Frontal cortex (tissue), 4 donors: ENCODE measurements around the gene ATL3. TPM values are rescaled to one million over a fixed set of nuclear protein-coding genes. Genes with fewer than 3 reads are reported as not detected.
A peak's percentile ranks its signal among the peaks of the same experiment; 100 is the strongest.
"Not testable (repeated sequence)": the region's sequence is repeated elsewhere in the genome, so short reads cannot be mapped to it uniquely, and the experiment has no call there.

Experiments used
- DNase-seq, 2 donors: peaks; one replicate each; pipeline ENCODE4 v3.0.0; 2012; ENCODE audit warnings: low spot score in 2 of 2
- FAIRE-seq: peaks from 2 replicates; lab custom pipeline; 2012; peaks lifted over from hg19 to GRCh38; lab: Jason Lieb, UNC
- total RNA-seq: library from RNA; depleted of rRNA; stranded (reverse); fragments of >200 nt; gene quantifications from one replicate; pipeline ENCODE4 v1.2.3, GENCODE V29; 2014
- donor health status: control.
- donor health status: control.
- donor health status: control.

ATL3 gene
- total RNA-seq: 21.6 TPM

GRCh38 chr11:63671322-63672155 is at the start of gene ATL3:
TSS of gene ATL3 (minus strand) at chr11:63671376. CDS start at chr11:63671335, 41 bp downstream.
- peak; percentile 91 to 94 for DNase-seq
- no peak for FAIRE-seq

GRCh38 chr11:63720611-63721010 is 49.4 kb upstream of the ATL3 start:
- DNase-seq (no peak), FAIRE-seq (no peak)

- FAIRE-seq: no peak
- no peak for DNase-seq
These were observed 48.8 kb upstream of the ATL3 start for GRCh38 chr11:63719987-63720386.

- no peak for DNase-seq
- FAIRE-seq: no peak
These were observed 47.8 kb upstream of the ATL3 start for GRCh38 chr11:63719001-63719400.

- DNase-seq (no peak), FAIRE-seq (no peak)
These were observed 44.9 kb upstream of the ATL3 start for GRCh38 chr11:63716046-63716445.

DNA sequence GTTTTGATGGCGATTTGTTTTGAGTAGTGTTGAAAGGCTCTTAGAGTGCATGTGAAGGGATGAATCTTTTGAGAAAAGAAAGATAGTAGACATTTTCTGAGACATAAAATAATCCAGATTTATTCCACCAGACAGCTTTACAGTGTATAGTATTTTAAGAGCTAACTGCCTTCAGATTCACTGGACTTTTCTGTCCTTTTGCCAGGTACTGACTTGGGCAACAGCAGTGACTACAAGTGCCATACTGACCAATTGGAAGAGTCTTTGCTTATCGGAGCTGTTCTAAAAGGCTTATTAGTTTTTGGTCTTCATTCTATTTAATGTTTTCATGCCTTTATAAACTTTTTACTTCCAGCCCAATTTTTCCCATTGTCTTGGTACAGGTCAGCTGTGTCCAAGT is 42.6 kb upstream of the ATL3 start:
- no peak for FAIRE-seq

GRCh38 chr11:63711838-63712237 is 40.7 kb upstream of the ATL3 start:
- no peak for DNase-seq
- FAIRE-seq: no peak

More for the DNA sequence above, 42.6 kb upstream of the ATL3 start:
- DNase-seq: no peak

GRCh38 chr11:63710476-63711217 is 39.5 kb upstream of the ATL3 start:
- FAIRE-seq (no peak), DNase-seq (no peak)

DNA sequence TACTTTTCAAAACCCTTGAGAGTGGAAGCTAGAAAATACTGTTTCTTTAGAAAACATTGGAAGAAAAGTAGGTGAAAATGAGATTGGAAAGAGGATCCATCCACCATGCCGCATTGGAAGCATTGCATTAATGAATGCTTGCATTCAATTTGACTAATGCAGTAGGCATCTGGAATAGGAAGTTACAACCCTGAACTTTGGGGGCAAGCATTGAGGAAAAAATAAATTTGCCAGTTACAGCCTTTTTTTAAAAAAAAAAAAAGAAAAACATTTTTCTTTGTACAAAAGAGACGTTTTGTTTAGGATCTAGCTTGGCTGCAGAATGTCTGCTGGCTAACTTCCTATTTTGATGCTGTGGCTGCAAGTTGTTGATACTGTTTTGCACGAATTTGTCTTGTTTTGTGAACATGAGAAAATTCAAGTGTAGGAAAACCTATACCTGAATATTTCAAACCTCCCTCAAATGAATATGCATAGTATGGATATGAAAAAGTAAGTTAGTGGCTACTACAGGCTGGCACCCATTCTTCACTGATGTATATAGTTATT is 38.2 kb upstream of the ATL3 start:
- DNase-seq (no peak), FAIRE-seq (no peak)

DNA sequence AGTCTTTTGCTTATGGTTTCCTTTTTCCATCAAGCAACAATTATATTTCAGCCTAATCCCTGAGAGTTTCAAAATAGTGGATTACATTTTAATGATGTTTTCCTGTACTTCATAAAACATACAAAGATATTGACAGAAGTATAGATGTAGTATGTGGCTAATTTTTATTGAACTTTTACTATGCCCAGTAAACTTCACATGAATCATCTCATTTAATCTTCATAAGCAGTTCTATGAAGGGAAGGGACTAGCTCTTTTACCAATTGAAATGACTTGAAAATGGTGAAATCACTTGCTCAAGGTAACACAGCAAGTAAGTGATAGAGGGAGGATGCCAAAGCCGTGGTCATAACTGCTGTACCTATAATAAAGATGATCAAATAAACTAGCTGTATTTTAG is 37.6 kb upstream of the ATL3 start:
- FAIRE-seq (no peak), DNase-seq (no peak)

DNA sequence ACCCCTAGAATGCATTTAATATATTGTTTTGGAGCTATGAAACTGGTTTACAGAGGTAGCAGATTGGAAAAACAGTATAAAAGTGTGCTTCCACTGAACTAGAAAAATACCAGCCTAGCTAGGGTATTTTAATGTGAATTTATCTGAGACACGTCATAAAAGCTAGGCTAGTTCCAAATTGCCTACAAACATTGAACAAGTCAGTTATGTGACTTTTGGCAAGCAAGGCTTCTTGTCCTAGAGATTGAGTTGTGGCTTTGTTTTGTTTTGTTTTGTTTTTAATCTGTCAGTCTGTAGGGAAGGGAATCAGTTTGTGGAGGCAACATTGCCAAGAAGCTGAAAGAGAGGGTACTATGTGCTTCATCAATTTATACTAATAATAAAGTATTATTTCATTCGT is 34.4 kb upstream of the ATL3 start:
- DNase-seq (no peak), FAIRE-seq (no peak)

DNA sequence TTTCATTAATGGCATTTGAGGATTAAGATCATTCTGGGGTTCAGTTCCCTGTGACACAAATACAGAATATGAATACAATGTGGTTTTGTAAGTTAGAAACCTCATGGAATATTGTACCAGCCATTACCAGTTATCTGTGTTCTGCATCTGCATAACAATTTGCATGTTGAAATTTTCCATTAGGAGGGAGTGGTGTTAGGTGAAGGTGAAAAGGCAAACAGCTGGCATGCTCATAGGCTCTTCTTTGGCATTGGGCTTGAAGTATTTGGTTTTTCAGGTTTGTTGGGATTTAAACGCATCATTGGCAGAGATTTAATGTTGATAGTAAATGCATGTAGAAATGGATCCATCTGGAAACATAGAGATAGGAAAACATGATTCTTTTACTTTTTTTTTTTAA is 28.7 kb upstream of the ATL3 start:
- no peak for FAIRE-seq
- DNase-seq: no peak

DNA sequence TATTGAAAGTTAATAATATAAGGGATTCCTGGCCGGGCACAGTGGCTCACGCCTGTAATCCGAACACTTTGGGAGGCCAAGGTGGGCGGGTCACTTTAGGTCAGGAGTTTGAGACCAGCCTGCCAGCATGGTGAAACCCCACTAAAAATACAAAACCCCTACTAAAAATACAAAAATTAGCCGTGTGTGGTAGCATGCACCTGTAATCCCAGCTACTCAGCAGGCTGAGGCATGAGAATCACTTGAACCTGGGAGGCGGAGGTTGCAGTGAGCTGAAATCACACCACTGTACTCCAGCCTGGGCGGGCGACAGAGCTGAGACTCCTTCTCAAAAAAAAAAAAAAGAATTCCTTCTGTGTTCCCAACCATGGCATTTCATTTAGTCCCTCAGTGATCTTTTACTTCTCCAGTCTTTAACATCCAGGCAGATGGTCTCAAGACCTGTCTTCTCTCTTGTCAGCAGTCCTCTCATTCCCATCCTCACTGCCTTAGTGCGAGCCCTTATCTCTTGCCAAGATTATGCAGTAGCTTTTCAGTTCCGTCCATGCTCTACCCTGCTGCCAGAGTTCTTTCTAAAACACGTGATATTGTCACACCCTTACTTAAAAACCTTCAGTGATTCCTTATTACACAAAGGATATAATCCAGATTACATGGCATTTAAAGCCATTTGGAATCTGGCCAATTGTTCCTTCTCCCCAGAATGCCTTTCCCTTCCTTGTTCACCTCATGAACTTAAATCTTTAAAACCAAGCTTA is 28.0 kb upstream of the ATL3 start:
- DNase-seq (no peak), FAIRE-seq (no peak)

DNA sequence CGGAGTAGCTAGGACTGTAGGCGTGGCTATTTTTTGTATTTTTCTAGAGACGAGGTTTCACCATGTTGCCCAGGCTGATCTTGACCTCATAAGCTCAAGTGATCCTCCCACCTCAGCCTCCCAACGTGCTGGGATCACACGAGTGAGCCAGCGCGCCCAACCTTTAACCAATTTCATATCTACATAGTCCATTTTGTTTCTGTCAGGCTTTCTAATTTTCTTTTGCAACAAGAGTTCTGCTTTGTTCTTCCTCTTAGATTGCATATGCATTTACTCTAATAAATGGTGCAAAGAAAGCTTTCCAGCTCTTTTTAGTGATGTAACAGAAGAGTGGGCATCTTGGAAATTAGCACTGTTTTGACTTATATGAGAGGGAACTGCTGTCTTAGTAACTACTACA is 23.4 kb upstream of the ATL3 start:
- DNase-seq (no peak), FAIRE-seq (no peak)

- FAIRE-seq (no peak), DNase-seq (no peak)
These were observed 16.7 kb upstream of the ATL3 start for GRCh38 chr11:63687845-63688244.

GRCh38 chr11:63686926-63687325 is 15.8 kb upstream of the ATL3 start:
- DNase-seq (no peak), FAIRE-seq (no peak)

- not testable (repeated sequence) for DNase-seq, FAIRE-seq
These were observed 14.1 kb upstream of the ATL3 start for GRCh38 chr11:63685158-63685721.

- FAIRE-seq (no peak), DNase-seq (peak in 1 of 2 donors; percentile 20)
These were observed 12.2 kb upstream of the ATL3 start for GRCh38 chr11:63683133-63683991.
